HepG2 (cell line): ENCODE measurements around the gene GLB1L. TPM values are rescaled to one million over a fixed set of nuclear protein-coding genes. Genes with fewer than 3 reads are reported as not detected.
A peak's percentile ranks its signal among the peaks of the same experiment; 100 is the strongest.

Experiments
- AKAP8 ChIP-seq: sonication (generic); formaldehyde crosslinking; IDR thresholded peaks from 2 replicates; pipeline ENCODE4 v1.5.1; 2020; ENCODE audit warnings: mild to moderate bottlenecking, missing genetic modification reagents
- HNF1B ChIP-seq: sonication (generic); formaldehyde crosslinking; IDR thresholded peaks from 2 replicates; pipeline ENCODE4 v1.5.1; 2020; ENCODE audit warnings: mild to moderate bottlenecking, moderate library complexity, missing genetic modification reagents
- JUND ChIP-seq: sonication (generic); formaldehyde crosslinking; IDR thresholded peaks from 2 replicates; pipeline ENCODE4 v1.8.0; 2022; ENCODE audit warnings: mild to moderate bottlenecking, missing genetic modification reagents
- KDM5A ChIP-seq: fragments of 200-600 bp; sonication (generic); IDR thresholded peaks from 2 replicates; pipeline ENCODE4 v1.7.0; 2018; ENCODE audit warnings: antibody characterized with exemption, mild to moderate bottlenecking, low read length, borderline replicate concordance
- MIXL1 ChIP-seq: IDR thresholded peaks from 2 replicates; pipeline ENCODE4 v1.6.1; 2016
- NFIB ChIP-seq: sonication (generic); formaldehyde crosslinking; IDR thresholded peaks from 2 replicates; pipeline ENCODE4 v1.9.0; 2021; ENCODE audit warnings: missing genetic modification reagents, mild to moderate bottlenecking, borderline replicate concordance
- NR2F2 ChIP-seq: IDR thresholded peaks from 2 replicates; pipeline ENCODE4 v1.6.1; 2012; ENCODE audit warnings: low read depth, inconsistent platforms, borderline replicate concordance
- PPARG ChIP-seq: conservative IDR thresholded peaks from 2 replicates; pipeline ENCODE4 v1.6.1; 2016; ENCODE audit warnings: missing biosample characterization, missing genetic modification reagents
- YY1 ChIP-seq: IDR thresholded peaks from 2 replicates; pipeline ENCODE4 v1.6.1; 2011; ENCODE audit warnings: low read length, low read depth, moderate library complexity, mild to moderate bottlenecking; ENCODE audit not compliant: insufficient read depth, insufficient replicate concordance
- ZC3H13 ChIP-seq: sonication (generic); formaldehyde crosslinking; IDR thresholded peaks from 2 replicates; pipeline ENCODE4 v1.8.1; 2023; ENCODE audit warnings: mild to moderate bottlenecking, missing genetic modification reagents, moderate library complexity
- ZFP41 ChIP-seq: sonication (generic); formaldehyde crosslinking; IDR thresholded peaks from 2 replicates; pipeline ENCODE4 v1.4.0; 2020; ENCODE audit warnings: mild to moderate bottlenecking, missing genetic modification reagents, borderline replicate concordance
- ZHX2 ChIP-seq, 2 experiments: sonication (generic) in 1 of 2; formaldehyde crosslinking in 1 of 2; IDR thresholded peaks; 2 replicates each; pipeline versions ENCODE4 v1.6.1 to v1.9.0; 2014 to 2022; ENCODE audit warnings: antibody characterized with exemption in 1 of 2, borderline replicate concordance in 1 of 2, inconsistent platforms in 1 of 2, low read depth in 1 of 2, missing genetic modification reagents in 1 of 2
- ZNF446 ChIP-seq: sonication (generic); formaldehyde crosslinking; IDR thresholded peaks from 2 replicates; pipeline ENCODE4 v1.5.0; 2020; ENCODE audit warnings: mild to moderate bottlenecking, missing genetic modification reagents
- polyA plus RNA-seq, 8 experiments: library from polyadenylated mRNA; depleted of rRNA in 3 of 8; stranded (reverse) in 7 of 8; unstranded in 1 of 8; fragments of >200 nt; fragmentation: Illumina TruSeq in 4 of 8; extraction: Trizol in 4 of 8; gene quantifications; 2 replicates each; pipeline versions ENCODE4 v1.2.1 to v1.2.3, GENCODE V29; 2011 to 2016; ENCODE audit warnings: low read depth in 4 of 8, missing spikeins in 1 of 8, mixed read lengths in 1 of 8; ENCODE audit not compliant: insufficient read depth in 1 of 8
- total RNA-seq, 5 experiments: library from RNA; depleted of rRNA; stranded (reverse); fragments of >200 nt; fragmentation: Illumina TruSeq; extraction: Trizol; gene quantifications; 2 replicates each; pipeline ENCODE4 v1.2.3, GENCODE V29; 2016; ENCODE audit warnings: low read depth in 1 of 5
- TF ChIP-seq, protein P1 (sequence below): sonication (generic); formaldehyde crosslinking; IDR thresholded peaks from 2 replicates; pipeline ENCODE4 v1.4.0; 2020; ENCODE audit warnings: missing genetic modification reagents
- TF ChIP-seq, protein P2 (sequence below): sonication (generic); formaldehyde crosslinking; IDR thresholded peaks from 2 replicates; pipeline ENCODE4 v1.8.1; 2023; ENCODE audit warnings: mild to moderate bottlenecking, missing genetic modification reagents

Gene GLB1L
- total and polyA plus RNA-seq, 2 of the 13 experiments (the other 11 are each of a cell fraction or from before 2014, with no cell fraction given) = 6.8 to 7.3 TPM

DNA sequence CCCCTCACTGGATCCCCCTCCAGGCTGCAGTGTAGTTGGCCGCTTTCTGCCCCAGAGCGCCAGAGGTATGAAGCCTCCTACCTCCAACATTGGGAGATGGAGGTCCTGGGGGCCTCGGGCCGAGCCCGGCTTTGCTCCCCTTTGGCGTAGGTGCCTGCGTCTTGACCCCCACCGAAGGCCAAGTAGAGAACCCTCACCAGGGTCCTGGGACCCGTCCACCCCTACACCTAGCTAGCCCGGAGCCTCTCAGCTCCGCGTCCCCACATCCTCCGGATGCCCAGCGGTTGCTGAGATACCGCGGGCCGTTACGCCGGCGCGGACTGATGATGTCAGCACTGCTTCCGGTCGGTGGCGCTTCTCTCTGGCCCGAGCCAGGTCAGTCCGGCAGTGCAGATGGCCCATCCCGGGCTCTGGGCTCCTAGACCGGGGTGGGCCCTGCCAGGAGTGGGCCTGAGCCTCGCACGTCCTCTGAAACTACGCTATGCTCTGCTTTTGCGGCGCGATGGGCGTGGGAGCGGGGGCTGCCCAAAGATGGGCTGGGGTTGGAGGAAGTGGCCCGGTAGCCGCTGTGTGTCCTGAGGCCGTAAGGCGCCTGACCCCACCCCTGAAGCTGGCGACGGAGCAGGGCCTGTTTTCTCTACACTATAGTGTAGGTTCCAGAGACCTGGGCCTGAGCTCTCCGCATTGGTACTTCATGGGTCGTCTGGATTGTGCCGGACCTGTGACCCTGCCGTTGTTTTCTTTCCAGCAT lies at the start of gene GLB1L, which contains the start of gene STK16 (continued):
- TF ChIP-seq, protein P1, sequence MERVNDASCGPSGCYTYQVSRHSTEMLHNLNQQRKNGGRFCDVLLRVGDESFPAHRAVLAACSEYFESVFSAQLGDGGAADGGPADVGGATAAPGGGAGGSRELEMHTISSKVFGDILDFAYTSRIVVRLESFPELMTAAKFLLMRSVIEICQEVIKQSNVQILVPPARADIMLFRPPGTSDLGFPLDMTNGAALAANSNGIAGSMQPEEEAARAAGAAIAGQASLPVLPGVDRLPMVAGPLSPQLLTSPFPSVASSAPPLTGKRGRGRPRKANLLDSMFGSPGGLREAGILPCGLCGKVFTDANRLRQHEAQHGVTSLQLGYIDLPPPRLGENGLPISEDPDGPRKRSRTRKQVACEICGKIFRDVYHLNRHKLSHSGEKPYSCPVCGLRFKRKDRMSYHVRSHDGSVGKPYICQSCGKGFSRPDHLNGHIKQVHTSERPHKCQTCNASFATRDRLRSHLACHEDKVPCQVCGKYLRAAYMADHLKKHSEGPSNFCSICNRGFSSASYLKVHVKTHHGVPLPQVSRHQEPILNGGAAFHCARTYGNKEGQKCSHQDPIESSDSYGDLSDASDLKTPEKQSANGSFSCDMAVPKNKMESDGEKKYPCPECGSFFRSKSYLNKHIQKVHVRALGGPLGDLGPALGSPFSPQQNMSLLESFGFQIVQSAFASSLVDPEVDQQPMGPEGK = peak; percentile 82
- TF ChIP-seq JUND (CRISPR knock-in tag) (peak; percentile 71; the same call in 1 of the 2 replicates), NFIB (CRISPR knock-in tag) (no peak), AKAP8 (CRISPR knock-in tag) (0 out of 2 replicates have a peak, but pooled peaks have one; percentile 44), HNF1B (CRISPR knock-in tag) (peak; percentile 98), NR2F2 (peak; percentile 46; the same call in 1 of the 2 replicates), KDM5A (peak; percentile 99), ZC3H13 (CRISPR knock-in tag) (peak; percentile 83), ZNF446 (CRISPR knock-in tag) (peak; percentile 37; the same call in 1 of the 2 replicates), MIXL1 (CRISPR knock-in tag) (peak; percentile 62), ZFP41 (peak; percentile 93; the same call in 1 of the 2 replicates), ZHX2 (IDR thresholded peaks at IDR 0.05; ENCODE audit: low read depth) (peak; percentile 92), ZHX2 (CRISPR knock-in tag; IDR thresholded peaks at IDR 0.05; ENCODE audit: borderline replicate concordance) (no peak), PPARG (peak; percentile 77), YY1 (peak; percentile 63)
- TF ChIP-seq, protein P2, sequence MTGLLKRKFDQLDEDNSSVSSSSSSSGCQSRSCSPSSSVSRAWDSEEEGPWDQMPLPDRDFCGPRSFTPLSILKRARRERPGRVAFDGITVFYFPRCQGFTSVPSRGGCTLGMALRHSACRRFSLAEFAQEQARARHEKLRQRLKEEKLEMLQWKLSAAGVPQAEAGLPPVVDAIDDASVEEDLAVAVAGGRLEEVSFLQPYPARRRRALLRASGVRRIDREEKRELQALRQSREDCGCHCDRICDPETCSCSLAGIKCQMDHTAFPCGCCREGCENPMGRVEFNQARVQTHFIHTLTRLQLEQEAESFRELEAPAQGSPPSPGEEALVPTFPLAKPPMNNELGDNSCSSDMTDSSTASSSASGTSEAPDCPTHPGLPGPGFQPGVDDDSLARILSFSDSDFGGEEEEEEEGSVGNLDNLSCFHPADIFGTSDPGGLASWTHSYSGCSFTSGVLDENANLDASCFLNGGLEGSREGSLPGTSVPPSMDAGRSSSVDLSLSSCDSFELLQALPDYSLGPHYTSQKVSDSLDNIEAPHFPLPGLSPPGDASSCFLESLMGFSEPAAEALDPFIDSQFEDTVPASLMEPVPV (CRISPR knock-in tag) = no peak
